NOMO-1 treated with DMSO at 0.1 percent for 48 hours (cell line): ENCODE measurements around the gene RDH13.

Experiments
- DNase-seq: peaks from one replicate; lab custom pipeline; 2025; ENCODE audit not compliant: unreplicated experiment; lab: John Stamatoyannopoulos, UW

Gene RDH13

DNA sequence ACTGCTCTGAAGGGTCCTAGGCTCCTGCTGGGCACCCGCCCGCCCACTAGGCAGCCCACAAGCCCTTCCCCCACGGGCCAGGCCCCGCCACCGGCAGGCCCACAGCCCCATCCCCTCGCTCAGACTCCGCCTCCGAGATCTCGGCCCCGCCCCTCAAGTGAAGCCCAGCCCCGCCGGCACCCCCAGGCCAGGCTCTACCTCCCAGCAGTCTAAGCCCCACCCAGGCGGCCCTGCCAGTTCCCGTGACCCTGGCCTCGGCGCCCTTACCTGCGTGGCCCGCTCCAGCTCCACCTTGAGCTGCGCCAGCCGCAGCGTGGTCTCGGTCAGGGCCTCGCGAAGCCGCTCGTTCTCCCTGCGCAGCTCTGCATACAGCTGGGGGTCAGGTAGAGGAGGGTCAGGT, 29.0 kb upstream of the RDH13 start:
- no peak for DNase-seq

DNA sequence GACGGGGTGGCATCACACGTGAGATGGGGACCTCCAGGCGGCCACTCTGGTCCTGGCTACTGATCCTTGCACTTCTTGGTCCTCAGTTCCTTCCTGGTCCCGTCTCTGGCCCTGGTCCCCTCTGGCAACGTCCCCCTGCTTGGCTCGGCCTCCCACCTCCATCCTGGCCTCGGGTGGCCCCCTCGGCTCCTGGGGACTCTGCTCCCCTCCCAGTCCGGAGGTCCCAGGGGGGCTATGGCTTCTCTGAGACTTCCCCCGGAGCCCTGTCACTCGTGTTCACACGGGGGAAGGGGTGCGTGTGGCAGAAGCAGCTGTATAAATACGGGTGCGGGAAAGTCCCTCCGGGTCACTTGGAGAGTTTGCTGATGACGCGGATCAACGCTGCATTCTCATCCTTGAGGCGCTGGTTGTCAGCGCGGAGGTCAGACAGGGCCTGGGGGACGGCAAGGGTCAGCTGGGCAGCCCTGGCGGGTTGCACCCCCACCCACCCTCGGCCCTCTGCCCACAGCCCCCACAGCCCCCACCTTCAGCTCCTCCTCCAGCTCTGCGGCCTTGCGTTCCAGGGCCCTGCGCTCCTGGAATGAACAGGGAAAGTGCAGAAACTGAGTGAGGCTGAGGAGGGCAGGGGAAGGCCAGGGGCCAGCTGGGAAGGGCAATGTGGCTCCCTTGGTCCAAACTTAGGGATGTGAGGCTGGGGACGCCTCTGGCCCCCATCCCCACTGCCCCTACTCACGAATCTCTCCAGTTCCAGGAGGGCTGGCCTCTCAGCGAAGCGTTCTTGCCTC, 28.4 kb upstream of the RDH13 start:
- DNase-seq = no peak

DNA sequence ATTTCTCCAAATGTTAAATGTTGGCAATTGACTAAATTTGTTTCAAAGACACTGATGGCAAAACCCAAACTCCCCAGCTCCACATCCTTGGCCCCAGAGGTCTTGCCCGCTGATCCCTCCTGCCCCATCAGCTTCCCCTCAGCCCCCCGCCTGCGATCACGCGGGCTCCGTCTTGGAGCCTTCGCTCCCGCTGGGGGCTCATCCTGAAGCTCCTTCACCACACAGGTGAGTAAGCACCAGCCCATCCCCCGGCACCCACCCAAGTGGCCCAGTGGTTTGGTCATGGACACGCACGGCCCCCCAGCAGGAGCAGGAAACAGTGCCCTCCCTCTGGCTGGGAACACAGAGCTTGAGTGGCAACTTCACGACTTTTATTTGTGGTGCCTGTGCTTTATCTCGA, 27.6 kb upstream of the RDH13 start:
- DNase-seq = no peak

DNA sequence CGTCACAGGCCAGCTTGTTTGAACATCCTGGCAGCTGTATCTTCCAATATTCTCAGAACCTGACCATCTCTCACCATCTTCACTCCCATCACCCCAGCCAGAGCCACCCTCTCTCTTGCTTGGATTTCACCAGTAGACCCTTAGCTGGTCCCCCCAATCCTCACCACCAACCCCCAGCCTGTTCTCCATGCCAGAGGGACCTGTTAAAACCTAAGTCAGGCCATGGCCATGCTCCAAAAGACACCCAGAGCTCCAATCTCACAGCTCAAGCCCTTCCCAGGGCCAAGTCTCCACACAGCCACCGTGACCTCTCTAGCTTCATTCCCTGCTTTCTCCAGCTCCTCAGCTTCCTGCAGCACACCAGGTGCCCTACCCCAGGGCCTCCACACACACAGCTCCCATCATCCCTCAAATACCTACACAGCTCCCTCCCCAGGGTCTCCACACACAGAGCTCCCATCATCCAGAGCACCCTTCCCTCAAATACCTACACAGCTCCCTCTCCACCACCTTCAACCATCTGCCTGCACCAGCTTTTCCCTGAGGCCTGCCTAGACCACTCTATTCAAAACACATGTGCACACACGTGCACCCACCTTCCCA, 26.5 kb upstream of the RDH13 start:
- no peak for DNase-seq

DNA sequence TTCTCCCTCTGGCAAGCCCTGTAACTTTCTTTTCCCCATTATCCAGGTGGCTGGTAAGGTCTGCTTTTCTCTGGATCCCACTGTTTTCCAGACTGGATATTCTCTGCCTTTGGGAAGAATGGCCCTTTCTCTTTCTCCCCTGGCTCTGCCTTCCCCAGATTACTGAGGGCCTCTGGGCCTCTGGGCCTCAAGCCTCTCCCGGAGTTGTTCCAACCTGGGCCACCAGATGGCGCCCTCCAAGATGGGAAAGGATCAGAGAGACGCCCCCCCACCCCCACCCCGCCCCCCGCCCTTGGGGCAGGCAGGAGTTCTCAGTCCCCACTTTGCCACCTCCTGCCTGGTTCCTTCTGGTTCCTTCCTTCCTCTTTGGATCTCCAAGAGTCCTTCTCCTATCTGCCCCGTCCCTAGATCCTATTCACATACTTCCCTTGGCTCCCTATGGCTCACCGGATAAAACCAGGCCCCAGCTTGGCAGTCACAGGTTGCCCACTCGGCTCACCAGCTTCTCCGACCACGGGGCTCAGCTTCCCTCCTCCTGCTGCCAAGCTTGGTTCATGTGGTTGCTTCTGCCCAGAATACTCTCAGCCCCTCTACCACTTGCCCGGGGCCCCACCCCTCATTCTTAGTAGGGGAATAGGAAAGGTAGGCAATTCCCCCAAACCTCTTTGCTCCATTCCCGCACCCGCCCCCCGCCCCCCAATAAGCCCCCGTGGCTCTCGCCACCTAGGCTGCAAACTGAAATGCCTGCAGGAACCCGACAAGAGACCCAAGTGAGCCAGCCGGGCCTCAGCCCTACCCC, 25.8 kb upstream of the RDH13 start:
- peak; percentile 5 for DNase-seq

DNA sequence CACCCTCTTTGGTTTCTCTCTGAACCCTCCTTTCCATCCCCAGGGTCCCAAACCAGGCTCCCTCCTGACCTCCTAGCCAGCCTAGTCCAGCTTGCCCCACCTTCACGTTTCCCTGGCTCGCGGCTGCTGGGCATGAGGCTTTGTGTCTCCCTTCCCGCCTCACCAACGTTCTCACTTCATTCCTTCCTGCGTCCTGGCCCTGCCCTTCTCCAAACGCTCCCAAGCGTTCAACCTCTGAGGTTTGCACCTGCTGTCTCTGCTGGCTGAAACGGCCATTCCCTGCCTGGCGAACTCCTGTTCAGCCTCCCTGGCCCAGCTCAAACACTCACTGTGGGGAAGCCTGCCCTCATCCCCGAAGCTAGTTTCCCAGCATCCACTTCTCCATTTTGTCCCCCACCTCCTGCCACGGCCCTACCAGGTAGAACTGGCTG, 25.1 kb upstream of the RDH13 start:
- no peak for DNase-seq

DNA sequence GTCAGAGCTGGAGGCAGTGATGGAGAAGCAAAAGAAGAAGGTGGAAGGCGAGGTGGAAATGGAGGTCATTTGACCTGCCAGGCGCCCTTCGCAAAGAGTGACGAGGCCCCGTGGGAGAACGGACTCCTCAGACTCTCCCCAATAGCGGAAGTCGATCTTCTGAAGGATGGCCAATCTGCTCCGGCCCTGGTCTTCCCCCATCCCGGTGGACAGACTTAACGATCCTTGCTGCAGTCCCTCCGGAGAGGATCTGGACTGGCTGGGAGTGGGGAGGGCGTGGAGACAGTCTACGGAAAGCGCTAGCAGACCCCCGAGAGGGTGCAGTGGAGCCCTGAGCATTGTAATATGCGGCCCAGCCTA, 24.6 kb upstream of the RDH13 start:
- no peak for DNase-seq

DNA sequence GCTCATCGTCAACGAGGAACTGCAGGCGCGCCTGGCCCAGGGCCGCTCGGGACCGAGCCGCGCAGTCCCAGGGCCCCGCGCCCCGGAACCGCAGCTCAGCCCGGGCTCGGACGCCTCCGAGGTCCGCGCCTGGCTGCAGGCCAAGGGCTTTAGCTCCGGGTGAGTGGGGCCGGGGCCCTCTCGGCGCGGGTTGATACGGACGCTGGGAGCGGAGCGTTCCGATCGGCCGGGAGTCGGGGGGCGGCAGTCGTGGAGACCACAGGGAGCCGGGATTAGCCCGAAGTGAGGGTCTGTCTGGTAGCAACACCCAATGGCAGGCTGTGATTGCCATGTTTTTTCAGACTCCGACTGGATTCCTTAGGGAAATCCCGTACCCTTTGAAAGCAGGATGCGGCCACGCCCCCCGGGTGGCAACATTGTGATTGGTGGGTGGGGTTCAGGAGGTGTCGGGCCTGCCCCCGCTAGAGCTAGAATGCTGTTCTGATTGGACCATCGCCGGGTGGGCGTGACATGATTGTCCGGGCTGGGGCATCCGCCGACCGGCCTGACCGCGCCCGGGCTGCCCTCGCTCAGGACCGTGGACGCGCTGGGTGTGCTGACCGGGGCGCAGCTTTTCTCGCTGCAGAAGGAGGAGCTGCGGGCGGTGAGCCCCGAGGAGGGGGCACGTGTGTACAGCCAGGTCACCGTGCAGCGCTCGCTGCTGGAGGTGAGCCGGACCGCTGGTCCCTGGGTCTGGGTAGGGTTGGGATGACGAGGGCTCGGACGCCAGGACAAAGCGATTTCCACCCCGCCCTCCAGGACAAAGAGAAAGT, 24.0 kb upstream of the RDH13 start:
- no peak for DNase-seq

DNA sequence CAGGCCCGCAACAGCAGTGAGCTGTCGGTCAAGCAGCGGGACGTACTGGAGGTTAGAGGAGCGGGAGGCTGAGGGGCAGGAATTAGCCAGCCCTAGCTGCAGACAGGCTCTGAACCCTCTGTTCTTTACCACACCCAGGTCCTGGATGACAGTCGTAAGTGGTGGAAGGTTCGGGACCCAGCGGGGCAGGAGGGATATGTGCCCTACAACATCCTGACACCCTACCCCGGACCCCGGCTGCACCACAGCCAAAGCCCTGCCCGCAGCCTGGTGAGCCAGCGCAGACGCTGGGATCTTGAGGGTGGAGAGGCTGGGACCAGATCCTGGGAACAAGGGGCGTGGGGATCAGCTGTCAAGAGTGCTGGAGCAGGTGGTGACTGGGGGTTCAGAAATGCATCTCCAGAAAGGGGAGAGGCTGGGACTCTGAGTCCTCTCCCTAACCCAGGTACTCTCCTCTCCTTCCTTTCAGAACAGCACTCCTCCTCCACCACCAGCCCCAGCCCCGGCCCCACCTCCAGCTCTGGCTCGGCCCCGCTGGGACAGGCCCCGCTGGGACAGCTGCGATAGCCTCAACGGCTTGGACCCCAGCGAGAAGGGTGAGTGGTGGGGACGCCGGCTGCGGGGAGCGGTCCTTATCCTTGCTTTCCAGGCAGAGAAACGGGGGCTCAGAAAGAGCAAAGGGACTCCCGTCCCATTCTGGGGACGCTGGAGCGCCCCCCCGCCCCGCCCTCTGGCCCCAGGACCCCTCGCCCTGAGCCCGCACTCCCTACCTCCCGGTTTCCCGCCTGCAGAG, 23.2 kb upstream of the RDH13 start:
- no peak for DNase-seq

DNA sequence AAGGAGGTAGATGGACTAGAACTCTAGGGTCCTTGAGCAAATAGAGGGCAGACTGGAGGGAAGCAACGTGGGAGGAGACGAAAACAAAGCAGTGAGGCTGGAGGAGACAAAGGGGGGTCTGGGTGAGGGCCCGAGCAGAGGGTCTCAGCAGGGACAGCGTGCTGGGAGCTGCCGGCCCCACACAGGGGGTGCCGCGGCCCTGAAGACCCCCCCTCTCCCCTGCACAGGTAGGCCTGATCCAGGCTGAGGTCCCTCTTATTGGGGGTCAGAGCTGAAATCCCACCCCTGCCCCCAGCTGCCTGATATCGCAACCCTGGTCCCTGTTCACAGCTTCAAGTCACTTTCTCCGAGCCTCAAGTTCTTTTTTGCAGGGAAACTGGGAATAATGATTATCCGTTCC, 21.5 kb upstream of the RDH13 start:
- no peak for DNase-seq

DNA sequence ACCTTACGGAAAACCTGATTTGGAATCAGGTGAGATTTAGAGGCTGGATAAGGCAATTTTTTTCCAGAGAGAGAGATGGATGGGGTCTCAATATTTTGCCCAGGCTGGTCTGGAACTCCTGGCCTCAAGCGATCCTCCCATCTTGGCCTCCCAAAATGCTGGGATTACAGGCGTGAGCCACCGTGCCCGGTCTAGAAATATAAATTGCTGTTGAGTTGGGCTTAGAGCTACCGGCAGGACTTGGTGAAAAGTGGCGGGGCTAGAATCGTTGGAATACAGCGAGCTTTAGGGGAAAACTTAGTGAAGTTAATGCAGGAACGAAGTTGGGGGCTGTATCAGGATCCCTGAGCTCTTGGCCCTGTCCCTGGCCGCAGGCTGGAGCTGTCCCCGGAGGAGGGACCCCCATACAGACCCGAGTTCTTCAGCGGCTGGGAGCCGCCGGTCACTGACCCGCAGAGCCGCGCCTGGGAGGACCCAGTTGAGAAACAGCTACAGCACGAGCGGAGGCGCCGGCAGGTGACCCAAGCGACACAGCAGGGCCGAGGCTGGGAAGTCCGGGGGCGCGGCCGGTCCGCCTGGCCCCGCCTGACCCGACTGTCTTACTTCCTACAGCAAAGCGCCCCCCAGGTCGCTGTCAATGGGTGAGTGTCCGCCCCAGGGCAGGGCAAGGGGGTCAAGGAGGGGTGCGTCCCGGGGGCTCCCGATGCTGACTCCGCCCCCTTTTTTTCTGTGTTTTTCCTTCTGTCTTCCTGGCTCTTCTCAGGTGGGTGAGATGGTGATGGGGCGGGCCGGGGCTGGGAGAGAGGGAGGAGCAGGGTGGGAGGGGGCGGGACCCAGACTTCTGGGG, 20.3 kb upstream of the RDH13 start:
- no peak for DNase-seq

DNA sequence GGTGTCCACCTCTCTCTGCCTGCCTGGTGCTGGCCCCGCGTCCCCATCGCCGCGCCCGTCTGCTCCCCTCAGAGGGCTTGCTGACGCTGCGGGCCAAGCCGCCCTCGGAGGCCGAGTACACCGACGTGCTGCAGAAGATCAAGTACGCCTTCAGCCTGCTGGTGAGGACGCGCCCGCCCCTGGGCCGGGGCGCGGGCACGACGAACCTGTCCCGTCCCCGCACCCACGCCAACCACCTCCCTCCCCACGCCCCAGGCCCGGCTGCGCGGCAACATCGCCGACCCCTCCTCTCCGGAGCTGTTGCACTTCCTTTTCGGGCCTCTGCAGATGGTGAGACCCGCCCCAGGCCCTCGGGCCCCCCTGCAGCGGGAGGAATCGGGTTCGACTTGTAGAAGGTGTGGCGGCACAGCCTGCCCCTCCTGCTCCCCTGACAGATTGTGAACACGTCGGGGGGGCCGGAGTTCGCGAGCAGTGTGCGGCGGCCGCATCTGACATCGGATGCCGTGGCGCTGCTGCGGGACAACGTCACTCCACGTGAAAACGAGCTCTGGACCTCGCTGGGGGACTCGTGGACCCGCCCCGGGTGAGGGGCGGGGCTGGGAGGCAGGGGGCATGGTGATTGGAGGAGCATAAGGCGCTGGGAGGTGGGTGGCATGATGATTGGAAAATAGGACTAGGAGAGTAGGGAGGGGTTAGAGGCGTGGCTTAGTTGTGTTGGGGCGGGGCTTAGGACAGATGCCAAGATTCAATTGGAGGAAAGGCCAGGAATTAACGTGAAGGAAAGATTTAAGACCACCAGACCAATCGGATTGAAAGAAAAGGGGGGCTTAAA, 19.3 kb upstream of the RDH13 start:
- peak; percentile 44 for DNase-seq

DNA sequence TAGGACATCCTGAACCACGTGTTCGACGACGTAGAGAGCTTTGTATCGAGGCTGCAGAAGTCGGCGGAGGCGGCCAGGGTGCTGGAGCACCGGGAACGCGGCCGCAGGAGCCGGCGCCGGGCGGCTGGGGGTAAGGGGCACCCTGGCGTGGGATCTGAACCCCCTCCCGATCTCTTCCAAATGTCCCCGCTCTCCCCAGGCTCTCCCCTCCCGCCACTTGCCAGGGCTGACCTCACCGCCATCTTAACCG, 18.7 kb upstream of the RDH13 start:
- no peak for DNase-seq

DNA sequence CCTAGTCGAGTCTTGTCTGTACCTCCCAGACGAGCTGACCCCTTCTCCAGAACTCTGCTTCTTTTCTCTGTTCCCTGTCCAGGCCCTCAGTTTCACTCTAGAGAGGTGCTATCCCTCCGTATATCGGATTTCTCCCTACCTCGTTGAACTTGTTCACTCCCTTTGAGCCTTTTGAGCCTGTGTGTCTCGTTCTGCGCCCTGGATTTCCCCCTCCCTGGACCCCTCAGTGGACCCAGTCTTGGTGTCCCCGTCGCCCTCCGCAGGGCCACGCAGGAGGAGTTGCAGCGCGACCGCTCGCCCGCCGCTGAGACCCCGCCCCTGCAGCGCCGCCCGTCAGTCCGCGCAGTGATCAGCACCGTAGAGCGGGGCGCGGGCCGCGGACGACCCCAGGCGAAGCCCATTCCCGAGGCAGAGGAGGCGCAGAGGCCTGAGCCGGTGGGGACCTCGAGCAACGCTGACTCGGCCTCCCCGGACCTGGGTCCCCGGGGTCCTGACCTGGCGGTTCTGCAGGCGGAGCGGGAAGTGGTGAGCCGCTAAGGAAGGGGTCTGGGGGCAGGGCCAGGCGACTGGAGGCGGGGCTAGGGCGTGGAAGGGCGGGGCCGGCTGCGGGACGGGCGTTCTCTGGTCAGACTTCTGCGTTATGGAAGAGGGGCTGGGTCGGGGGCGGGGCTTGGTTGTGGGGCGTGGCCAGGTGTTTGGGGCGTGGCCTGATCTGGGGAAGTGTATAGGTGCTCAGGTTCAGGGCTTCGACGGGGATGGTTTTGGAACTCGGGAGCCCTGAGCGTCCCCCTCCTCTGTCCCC, 18.2 kb upstream of the RDH13 start:
- DNase-seq = peak; percentile 87

DNA sequence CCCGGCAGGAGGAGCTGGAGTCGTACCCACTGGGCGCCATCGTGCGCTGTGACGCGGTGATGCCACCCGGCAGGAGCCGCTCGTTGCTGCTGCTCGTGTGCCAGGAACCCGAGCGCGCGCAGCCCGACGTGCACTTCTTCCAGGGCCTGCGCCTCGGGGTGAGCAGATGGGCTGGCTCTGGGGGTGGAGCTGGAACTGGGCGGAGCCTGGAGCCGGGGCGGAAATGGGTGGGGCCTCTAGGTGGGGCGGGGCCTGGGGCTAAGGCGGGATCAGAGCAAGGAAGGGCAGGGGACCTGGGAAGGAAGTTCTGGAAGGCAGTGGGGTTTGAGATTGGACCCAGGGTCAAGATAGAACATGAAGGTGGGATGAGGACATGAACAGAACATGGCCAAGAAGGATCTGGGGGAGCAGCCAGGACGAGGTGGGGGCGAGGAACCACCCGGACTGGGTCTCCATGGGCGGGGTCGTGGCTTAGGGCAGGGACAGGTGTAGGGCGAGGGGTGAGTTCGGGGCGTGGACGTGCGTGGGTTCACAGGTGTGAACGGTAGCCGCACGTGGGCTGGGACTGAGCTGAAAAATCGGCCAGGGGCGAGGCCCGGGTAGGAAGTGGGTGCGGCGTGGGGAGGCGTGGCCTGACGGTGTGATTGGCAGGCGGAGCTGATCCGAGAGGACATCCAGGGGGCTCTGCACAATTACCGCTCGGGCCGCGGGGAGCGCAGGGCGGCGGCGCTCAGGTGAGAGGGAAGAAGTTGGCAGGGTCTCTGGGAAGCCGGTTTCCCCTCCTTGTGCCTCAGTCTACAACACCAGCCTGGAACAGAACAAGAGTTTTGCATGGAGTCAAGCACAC, 17.4 kb upstream of the RDH13 start:
- peak; percentile 70 for DNase-seq

DNA sequence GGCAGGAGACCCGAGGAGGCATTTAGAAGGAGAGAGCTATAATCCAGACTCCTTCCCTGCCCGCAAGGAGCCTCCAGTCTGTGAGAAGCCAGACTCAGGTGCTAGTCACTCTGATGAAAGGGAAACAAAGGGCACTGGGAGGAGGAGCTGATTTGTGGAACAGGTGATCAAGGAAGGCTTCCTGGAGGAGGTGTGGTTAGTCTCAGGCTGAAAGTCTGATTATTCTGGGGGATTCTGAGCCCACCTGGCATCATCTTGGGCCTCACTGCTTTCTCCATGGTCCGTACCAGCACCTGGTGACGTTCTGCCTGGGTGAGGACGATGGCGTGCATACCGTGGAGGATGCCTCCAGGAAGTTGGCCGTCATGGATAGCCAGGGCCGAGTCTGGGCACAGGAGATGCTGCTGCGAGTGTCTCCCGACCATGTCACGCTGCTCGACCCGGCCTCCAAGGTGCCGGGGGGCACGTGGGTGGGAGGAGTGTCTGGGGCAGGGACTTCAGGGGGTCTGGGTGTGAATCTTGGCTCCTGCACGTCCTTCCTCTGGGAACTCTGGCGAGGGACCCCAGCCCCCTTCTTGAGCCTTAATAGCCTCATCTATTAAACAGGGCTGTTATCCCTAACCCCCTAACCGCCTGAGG, 16.6 kb upstream of the RDH13 start:
- DNase-seq = no peak

DNA sequence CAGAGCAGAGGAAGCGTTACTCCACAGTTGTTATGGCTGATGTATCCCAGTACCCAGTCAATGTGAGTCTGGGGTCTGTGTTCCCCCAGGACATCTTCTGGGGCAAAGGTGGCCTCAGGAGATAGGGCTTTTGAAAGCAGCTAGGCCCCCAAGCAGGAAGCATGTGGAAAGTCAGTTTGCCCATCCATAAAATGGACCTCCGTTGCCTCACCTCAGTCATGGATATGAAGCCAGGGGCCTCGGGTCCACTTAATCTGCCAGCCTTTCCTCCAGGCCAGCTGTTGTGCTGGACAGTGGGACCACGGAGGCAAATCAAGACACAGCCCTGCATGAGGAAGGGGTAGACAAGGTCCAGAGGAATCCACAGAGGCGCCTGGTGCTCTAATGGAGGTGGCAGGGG, 16.0 kb upstream of the RDH13 start:
- DNase-seq = no peak
